NCI-H2107 (cell line): ENCODE data around the gene WDR20.
"Not testable (repeated sequence)": the region's sequence is repeated elsewhere in the genome, so short reads cannot be mapped to it uniquely, and the experiment has no call there.

Source experiments
- DNase-seq: peaks from one replicate; lab custom pipeline; 2025; lab: John Stamatoyannopoulos, UW

Gene WDR20

DNA sequence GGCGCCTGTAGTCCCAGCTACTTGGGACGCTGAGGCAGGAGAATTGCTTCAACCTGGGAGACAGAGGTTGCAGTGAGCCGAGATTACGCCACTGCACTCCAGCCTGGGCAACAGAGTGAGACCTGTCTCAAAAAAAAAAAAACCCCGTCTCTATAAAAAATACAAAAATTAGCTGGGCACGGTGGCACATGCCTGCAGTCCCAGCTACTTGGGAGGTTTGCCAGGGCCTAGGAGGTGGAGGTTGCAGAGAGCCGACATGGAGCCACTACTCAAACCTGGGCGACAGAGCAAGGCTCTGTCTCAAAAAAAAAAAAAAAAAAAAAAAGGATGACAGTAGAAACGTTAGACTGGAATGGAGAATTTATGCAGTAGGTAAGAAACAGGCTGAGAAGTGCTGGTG lies 5.7 kb upstream of the WDR20 start:
- not testable (repeated sequence) for DNase-seq

DNA sequence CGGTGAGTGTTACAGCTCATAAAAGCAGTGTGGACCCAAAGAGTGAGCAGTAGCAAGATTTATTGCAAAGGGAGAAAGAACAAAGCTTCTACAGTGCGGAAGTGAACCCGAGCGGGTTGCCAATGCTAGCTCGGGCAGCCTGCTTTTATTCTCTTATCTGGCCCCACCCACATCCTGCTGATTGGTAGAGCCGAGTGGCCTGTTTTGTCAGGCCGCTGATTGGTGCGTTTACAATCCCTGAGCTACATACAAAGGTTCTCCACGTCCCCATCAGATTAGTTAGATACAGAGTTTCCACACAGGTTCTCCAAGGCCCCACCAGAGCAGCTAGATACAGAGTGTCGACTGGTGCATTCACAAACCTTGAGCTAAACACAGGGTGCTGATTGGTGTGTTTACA lies 5.0 kb upstream of the WDR20 start:
- not testable (repeated sequence) for DNase-seq

- not testable (repeated sequence) for DNase-seq
These were observed 4.2 kb upstream of the WDR20 start for GRCh38 chr14:102135456-102135855.

GRCh38 chr14:102138535-102138934 lies 1.2 kb upstream of the WDR20 start:
- no peak for DNase-seq

DNA sequence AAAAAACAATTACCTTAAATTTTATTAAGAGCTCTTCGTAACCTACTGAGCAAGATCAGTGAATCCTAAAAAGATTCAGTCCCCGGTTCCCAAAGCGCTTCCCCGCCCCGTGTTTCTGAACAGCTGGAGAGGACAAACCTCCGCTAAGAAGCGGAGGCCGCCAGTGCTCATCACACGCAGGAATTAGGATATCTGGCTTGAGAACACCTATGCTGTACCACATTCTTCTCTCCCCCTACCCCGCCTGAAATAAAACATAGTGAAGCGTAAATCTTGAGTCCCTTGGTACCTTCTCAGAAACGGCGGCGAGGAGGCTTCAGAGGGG lies 774 bp upstream of the WDR20 start:
- DNase-seq, result no peak

- no peak for DNase-seq
These were observed 491 bp downstream of the WDR20 start for GRCh38 chr14:102140027-102140749.

- DNase-seq, result no peak
These were observed 1.1 kb downstream of the WDR20 start for GRCh38 chr14:102140750-102141145.

DNA sequence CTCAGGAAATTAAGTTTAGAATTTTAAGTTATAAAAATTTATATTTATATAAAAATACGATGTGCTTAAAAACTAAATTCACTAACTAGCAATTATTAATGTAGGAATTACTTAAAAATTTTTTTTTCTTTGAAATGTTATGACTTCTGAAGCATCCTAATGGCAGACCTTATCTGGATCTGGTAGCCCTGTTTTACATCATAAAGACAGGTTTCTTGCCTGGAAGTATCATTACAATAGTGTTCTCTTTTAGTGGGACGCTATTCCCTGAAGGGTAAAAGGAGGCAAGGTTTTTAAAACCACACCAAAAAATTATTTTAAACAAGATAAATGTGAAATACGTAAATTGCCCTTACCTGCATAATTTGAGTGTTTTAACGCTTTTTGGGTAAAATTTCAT lies 2.1 kb downstream of the WDR20 start:
- no peak for DNase-seq

DNA sequence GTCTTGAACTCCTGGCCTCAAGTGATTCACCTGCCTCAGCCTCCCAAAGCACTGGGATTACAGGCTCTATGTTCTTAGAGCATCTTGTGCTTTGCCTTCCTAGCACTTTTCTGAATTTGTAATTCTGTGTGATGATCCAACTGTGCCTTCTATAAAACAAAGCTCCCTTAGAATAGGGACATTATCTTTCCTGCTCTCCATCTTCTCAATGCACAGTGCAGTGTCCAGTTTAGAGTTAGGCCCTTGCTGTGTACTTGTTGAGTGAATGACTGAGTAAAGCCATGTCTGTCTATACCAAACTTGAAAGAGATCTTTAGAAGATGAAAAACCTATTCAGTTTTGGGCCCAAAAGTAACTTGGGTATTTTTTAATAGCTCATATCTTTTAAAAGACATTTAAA lies 5.2 kb downstream of the WDR20 start:
- no peak for DNase-seq

- no peak for DNase-seq
These were observed 5.7 kb downstream of the WDR20 start for GRCh38 chr14:102145395-102145794.

- no peak for DNase-seq
These were observed 6.7 kb downstream of the WDR20 start for GRCh38 chr14:102146423-102146822.

- no peak for DNase-seq
These were observed 10.4 kb downstream of the WDR20 start for GRCh38 chr14:102150083-102150482.

GRCh38 chr14:102150744-102151143 lies 11.0 kb downstream of the WDR20 start:
- DNase-seq, result no peak

- not testable (repeated sequence) for DNase-seq
These were observed 11.7 kb downstream of the WDR20 start for GRCh38 chr14:102151411-102151810.

DNA sequence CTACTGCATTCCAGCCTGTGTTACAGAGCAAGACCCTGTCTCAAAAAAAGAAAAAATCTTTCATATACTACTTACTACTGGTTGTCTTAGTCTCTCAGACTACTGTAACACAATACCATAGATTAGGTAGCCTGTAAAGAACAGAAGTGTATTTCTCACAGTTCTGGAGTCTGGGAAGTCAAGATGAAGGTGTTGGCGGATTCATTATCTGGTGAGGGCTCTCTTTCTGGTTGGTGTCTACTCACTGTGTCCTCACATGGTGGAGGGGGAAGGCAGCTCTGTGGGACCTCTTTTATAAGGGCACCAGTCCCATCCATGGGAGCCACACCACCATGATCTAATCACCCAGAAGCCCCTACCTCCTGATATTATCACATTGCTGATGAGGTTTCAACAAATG lies 14.4 kb downstream of the WDR20 start:
- no peak for DNase-seq

- no peak for DNase-seq
These were observed 15.3 kb downstream of the WDR20 start for GRCh38 chr14:102154821-102155549.

DNA sequence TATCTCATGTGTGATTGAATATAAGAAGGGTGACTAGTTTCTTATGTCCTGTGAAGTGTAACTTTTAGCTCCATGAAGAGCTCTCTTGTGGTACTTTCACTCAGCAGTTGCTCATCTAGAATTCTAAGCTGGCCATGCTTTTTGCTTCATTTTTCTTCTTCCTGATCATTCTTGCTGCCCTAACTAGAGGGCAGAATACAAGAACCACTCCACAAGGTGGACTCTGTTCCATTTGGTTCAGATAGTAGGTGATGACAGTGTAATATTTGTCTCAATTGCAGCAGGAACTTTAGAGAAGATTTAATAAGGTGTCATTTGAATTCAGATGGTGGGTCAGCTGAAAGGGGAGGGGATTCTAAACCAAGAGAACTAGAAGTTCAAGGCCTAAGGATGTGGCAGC lies 17.6 kb downstream of the WDR20 start:
- DNase-seq, result no peak

DNA sequence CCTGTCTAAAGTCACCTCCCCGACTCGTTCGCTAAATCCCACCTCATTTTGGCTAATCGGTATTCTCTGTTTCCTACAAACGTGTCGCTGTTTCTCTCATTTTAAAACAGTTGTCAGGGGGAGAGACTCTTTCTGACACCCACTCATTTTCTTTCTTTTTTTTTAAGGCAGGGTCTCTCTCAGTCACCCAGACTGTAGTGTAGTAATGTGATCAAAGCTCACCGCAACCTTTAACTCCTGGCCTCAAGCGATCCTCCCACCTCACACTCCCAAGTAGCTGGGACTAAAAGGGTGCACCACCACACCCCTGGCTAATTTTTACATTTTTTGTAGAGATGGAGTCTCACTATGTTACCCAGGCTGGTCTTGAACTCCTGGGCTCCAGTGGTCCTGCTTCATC lies 19.1 kb downstream of the WDR20 start:
- no peak for DNase-seq

GRCh38 chr14:102159841-102160240 lies 20.1 kb downstream of the WDR20 start:
- no peak for DNase-seq

- DNase-seq, result no peak
These were observed 22.8 kb downstream of the WDR20 start for GRCh38 chr14:102162487-102162886.

- no peak for DNase-seq
These were observed 24.5 kb downstream of the WDR20 start for GRCh38 chr14:102164241-102164641.

DNA sequence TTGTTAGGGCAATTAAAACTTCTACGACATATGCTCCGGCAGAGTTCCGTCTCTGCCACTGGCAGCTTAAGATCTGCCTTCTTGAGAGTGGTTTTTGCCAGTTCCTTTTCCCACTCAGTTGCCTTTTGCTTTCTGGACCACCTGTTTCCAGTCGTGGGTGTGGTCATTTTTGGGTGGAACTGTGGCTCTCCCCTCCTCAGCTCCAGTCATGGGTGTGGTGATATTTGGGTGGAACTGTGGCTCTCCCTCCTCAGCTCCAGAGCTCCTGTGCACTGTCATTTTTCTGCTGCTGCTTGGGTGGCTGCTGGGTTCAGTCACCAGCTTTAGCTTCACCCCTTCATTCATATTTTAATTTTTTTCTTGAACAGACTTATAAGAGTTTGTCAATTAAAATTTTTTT lies 25.3 kb downstream of the WDR20 start:
- no peak for DNase-seq

- no peak for DNase-seq
These were observed 30.4 kb downstream of the WDR20 start for GRCh38 chr14:102170061-102170460.
